GM12873 (cell line): ENCODE data around the gene SH3PXD2A.

Experiments
- TF ChIP-seq, protein P1 (sequence below): IDR thresholded peaks from 2 replicates; pipeline ENCODE4 v1.5.1; 2012; ENCODE audit warnings: low read depth, mild to moderate bottlenecking, moderate library complexity, low read length, control low read depth; ENCODE audit not compliant: insufficient read depth; ENCODE audit errors: missing control alignments

SH3PXD2A gene

DNA sequence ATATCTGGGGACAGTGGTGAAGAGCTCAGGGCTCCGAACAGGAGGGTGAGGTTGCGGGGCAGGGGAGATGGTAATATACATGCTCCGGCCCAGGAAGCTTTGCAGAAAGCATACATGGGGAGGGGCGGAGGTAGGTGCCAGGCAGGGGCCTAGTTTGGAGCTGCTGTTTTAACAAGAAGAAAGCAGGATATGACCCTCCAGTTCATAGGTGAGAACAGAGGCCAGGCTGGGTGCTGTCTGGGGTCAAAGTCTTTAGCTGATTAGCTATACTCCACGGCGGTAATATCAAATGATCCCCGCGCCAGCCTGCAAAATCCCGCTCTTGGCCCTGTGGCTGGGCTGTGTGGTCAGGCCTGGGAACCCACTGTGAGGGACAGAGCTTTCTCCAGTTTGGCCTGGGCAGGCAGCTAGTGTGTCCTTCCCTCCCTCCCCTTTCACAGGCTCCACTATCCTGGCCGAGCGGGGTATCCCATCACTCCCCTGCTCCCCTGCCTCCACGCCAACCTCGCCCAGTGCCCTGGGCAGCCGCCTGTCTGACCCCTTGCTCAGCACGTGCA, 266.2 kb downstream of the SH3PXD2A start:
- TF ChIP-seq, protein P1, sequence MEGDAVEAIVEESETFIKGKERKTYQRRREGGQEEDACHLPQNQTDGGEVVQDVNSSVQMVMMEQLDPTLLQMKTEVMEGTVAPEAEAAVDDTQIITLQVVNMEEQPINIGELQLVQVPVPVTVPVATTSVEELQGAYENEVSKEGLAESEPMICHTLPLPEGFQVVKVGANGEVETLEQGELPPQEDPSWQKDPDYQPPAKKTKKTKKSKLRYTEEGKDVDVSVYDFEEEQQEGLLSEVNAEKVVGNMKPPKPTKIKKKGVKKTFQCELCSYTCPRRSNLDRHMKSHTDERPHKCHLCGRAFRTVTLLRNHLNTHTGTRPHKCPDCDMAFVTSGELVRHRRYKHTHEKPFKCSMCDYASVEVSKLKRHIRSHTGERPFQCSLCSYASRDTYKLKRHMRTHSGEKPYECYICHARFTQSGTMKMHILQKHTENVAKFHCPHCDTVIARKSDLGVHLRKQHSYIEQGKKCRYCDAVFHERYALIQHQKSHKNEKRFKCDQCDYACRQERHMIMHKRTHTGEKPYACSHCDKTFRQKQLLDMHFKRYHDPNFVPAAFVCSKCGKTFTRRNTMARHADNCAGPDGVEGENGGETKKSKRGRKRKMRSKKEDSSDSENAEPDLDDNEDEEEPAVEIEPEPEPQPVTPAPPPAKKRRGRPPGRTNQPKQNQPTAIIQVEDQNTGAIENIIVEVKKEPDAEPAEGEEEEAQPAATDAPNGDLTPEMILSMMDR = no peak

DNA sequence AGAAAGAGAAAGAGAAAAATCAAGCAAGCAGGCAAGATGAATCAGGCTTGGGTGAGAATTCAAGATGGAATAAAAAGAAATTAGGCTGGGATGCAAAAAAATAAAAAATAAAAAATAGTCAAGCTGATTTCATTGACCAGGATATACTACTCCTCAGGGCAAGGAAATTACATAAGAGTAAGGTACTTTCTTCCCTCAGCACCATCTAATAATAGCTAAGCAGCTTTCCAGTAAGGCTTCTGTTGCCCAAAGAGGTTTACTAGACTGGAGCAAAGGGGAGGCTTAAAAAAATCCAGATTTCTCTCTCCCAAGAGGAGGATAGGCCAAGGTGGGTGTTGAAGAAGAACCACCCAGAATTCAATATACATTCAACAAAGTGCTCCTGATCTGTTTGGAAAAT, 268.3 kb downstream of the SH3PXD2A start:
- TF ChIP-seq, protein P1 = no peak

DNA sequence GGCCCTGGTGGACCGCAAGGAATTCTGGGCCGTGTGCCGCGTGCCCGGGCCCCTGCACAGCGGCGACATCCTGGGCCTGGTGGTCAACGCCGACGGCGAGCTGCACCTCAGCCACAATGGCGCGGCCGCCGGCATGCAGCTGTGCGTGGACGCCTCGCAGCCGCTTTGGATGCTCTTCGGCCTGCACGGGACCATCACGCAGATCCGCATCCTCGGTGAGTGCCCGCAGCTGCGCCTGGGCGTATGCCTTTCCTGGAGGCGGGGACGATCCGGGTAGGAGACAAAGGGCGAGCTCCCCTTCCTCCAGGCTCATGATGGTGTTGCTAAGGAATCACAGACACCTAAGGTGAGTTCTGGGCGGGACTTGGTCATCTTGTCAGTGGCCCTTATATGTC, 270.4 kb downstream of the SH3PXD2A start:
- TF ChIP-seq, protein P1 = no peak

DNA sequence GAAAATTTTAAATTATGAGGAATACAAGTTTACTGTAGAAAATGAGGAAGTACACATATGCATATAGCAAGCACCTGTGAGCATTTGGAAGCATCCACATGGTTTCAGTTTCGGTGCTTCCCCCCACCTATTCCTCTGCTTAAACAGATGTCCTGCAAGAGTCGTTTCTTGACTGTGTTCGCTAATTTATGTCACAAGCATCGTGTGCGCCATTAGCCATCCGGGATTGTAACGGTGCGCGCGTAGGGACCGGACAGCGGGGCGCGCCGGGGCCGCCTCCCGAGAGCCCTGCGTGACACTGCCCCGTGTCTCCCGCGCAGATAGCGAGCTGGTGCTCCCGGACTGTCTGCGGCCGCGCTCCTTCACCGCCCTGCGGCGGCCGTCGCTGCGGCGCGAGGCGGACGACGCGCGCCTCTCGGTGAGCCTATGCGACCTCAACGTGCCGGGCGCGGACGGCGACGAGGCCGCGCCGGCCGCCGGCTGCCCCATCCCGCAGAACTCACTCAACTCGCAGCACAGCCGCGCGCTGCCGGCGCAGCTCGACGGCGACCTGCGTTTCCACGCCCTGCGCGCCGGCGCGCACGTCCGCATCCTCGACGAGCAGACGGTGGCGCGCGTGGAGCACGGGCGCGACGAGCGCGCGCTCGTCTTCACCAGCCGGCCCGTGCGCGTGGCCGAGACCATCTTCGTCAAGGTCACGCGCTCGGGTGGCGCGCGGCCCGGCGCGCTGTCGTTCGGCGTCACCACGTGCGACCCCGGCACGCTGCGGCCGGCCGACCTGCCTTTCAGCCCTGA, 271.0 kb downstream of the SH3PXD2A start:
- TF ChIP-seq, protein P1 = no peak

DNA sequence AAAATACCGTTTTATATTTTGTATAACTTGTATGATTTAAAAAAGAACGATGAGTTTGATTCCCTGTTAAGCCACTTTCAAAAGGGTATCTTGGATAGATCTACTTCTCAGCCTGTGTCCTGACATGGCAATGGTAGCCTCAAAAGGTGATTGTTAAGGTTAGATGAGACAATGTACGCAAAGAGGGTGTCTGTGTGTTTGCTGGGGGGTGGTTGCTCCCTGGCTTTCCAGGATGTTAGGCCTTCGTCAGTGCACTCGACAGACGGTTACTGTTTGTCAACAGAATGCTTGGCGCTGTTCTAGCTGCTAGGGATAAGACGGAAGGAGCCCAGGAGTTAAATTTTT, 271.5 kb downstream of the SH3PXD2A start:
- TF ChIP-seq, protein P1 = no peak

DNA sequence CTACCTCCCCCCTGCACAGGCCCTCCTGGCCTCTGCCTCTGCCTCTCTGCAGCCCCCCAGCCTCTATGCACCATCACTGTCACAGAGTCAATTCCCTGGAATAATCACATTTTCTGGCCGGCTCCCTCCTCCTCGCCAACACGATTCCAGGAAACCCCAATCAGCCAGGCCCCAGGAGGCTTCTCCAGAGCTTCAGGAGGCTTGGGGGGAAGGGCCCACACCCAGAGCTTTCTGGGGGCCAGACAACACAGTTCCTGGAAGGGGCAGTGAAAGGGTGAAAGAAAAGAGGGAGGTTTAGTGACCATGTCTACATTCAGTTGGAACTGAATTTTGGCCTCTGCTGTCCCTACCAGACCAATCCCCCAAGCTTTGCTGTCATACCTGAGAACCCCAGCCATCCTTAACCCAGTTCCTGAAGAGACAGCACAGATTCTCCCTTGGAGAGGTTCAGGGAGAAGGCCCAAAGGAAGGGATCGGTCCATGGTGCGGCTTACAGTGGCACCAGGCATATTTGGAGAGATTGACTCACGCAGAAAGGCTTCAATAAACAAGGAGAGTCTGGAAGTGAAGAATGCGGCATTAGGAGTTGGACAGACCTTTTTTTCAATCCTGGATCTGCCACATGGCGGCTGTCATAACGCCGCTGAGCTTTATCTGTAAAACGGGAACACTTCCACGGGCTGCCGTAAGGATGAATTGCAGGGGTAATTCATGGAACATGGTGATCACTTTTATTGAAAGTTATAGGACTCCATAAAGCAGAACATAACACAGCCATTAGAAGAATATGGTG, 272.8 kb downstream of the SH3PXD2A start:
- TF ChIP-seq, protein P1 = no peak

DNA sequence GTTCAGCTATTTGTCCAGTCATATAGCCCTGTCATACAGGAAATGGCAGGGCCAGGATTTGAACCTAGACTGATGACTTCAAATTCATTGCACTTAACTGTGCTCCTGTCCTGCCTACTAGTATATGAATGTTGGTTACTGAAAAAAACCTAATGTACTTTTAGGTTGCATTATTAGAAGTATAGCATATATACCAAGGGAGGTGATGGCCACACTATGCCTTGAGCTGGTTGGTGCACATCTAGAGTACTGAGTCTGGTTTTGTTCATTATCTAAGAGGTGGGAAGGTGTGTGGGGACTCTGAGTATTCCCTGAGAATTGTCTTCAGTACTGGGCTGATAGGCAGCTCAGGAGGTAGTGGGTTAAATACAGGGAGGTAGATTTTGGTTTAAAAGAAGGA, 273.9 kb downstream of the SH3PXD2A start:
- TF ChIP-seq, protein P1 = no peak
